NCI-H146 treated with DMSO at 0.1 percent for 48 hours (cell line): Measurements from ENCODE around the gene SRGAP2.
"Not testable (repeated sequence)": the region's sequence is repeated elsewhere in the genome, so short reads cannot be mapped to it uniquely, and the experiment has no call there.

Experiments used
- DNase-seq: peaks from one replicate; lab custom pipeline; 2025; ENCODE audit not compliant: unreplicated experiment; lab: John Stamatoyannopoulos, UW

The SRGAP2 gene

DNA sequence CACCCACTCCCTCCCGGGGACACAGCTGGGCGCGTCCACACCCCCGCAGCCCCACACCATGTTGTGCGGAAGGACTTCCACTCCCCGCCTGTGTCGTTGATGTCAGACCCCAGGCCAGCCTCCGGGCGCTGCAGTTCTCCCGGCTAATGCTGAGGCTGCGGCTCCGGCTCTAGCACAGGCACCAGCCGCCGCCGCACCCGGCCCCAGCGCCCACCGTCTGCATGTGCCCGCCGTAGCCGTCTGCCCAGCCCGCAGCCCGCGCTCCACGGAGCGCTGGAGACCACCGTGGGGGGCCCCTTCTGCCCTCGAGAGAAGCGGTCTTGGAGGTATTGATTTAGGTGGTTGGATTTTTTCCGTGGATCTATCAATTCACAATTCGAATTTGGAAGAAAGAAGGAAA, 2.2 kb downstream of the SRGAP2 start:
- not testable (repeated sequence) for DNase-seq

DNA sequence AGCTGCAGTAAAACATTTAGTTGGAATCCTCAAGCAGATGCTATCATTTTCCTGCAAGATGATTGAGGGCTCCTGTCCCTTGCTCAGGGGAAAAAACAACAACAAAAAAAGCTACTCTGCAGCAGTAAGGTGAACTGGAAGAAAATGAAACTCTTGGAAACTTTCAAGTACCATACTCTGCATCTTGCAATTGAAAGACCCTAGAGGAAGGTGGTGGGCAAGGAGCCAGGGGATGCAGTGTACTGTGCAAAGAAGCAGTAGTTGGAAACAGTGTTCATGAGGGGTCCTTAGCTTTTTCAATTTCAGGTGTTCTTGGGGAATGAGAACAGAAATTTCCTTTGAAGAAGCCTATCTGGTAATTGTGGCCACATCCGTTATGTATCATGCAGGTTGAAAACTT, 7.5 kb downstream of the SRGAP2 start:
- not testable (repeated sequence) for DNase-seq

DNA sequence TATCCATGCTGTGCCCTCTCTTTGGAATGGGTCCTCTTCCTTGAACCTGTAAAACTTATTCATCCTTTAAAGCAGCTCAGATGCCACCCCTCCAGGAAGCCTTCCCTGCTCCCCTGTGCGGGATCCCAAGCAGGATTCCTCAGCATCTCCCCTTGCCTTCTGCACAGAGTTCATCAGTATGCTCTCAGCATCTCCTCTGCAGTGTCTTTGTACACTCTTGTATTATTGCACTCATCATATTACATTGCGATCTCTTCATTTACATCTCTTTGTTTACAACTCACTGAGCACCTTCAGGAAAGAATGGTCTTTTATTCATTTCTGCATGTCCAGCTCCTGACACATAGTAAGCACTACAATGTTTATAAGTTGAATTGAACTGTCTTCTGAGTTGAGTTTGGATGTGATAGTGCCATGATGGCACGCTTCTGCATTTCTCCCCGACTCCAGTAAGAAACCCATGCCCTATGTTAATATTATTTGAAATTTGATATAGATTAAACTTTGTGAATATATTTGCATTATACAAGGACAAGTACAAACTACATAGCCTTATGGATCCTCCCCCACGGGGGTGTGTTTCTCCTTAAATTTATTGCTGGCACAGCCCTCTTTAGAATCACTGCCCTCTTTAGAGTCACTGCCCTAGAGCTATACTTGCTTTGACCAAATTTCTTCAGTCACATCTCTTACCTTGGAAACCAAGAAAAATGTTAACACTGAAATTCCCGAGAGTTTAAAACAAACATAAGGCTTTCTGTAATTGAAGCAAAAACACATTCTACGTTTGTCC, 12.5 kb downstream of the SRGAP2 start:
- DNase-seq, result not testable (repeated sequence)

DNA sequence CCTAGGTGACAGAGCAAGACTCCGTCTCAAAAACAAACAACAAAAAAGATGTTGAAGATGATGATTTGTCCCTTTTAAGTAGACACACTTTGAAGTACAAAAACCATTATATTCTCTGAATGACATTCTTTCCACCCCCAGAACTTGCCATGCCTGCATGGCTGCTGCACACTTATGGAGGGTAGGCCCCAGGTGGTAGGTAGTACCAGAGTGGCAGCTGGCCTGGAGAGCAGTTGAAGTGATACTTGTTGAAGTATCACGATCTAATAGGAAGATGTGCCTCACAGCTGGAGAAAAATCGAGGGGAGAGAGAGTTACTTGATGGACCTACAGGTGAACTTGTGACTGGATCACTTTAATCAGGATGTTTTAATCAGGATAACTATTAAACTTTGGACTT, 14.9 kb downstream of the SRGAP2 start:
- DNase-seq, result not testable (repeated sequence)

DNA sequence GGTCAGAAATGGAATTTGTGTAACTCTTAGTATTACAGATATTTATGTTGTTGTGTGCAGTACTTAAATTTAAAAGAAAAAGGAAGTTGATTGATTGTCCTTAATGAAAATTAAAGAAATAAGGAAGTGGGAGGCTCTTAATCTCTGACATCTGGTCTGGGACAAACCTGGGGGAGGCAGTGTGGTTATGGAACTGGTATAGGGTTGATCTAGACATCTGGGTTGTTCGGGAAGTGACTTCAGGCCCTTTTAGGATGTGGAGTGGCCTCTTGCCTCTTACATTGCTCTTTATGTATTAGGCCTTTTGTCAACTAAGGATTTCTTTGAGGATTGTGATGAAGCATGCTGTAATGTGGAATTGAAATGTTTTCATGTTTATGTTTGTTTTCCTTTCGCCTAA, 15.4 kb downstream of the SRGAP2 start:
- DNase-seq, result not testable (repeated sequence)

- DNase-seq, result not testable (repeated sequence)
These were observed 16.4 kb downstream of the SRGAP2 start for GRCh38 chr1:206219514-206220331.

- not testable (repeated sequence) for DNase-seq
These were observed 17.1 kb downstream of the SRGAP2 start for GRCh38 chr1:206220332-206221000.

DNA sequence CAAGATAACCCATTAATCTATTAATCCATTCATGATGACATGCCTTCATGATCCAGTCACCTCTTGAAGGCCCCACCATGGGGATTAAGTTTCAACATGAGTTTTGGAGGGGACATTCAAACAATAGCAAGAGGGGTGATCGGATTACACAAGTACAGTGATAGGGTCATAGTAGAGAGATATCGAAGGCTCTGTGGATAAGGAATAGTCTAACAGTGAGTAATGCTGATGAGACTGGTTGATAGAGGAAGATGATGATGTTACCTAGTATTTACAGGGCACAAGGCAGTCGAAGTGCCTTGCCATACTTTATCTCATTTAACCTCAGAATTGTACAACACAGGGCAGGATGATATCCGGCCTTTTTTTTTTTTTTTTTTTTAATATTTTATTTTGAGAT, 18.2 kb downstream of the SRGAP2 start:
- not testable (repeated sequence) for DNase-seq

DNA sequence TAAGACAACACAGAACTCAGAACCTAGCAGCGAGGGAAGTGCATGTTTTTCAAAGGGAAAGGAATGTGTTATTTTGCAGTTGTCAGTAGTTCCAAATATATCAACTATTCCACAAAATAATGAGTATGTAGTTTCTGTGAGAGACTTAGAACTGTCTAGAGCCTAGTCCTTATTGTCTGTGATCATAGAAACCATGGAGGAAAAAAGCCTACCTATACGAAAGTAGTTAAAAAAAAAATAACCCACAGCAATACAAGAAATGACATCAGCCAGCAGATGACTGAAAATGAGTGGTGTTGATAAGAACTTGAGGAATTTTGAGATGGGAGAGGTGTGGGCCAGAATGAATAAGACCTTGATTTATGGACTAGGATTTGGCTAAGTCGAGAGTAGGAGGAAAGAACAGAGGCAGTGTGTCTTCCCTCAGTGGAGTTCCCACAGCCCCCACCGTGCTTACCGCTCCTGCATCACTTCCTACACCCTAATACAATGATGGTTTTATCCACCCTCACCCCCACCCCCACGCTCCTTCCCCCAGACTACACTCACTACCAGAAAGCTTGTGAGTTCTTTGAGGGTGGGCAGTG, 20.9 kb downstream of the SRGAP2 start:
- not testable (repeated sequence) for DNase-seq

DNA sequence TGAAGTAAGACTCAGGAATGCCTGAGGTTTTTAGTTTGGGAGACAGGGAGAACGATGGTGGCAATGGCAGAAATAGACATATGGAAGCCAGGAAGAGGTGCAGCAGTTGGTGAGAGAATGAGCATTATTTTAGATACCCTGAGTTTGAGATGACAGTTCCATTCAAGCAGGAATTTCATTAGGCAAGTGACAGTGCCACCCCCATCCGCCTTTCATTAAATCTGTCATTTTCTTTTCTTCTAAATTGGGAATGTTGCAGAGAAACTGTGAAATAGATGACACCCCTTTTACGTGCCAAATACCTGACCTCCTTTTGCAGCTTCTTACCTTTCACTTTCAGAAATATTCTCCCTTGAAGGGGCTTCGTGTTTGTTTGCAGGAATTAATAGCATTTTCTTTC, 22.0 kb downstream of the SRGAP2 start:
- not testable (repeated sequence) for DNase-seq

DNA sequence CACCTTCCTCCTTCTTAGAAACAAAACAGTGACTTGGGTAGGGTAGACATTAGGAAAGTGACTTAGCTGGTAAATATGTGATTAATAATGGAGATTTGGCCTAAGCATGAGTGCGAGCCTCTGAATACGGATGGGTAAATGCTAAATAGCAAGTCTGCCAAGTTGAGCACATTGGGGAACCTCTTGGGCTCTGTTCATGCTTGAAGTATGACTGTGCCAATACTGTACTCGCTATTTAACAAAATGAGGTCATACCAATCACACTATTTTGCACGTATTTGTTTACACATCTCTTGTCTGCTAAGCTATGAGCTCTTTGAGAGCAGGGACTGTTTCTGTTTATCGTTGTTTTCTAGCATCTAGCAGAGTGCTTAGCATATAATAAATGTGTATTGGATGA, 23.5 kb downstream of the SRGAP2 start:
- DNase-seq, result not testable (repeated sequence)

DNA sequence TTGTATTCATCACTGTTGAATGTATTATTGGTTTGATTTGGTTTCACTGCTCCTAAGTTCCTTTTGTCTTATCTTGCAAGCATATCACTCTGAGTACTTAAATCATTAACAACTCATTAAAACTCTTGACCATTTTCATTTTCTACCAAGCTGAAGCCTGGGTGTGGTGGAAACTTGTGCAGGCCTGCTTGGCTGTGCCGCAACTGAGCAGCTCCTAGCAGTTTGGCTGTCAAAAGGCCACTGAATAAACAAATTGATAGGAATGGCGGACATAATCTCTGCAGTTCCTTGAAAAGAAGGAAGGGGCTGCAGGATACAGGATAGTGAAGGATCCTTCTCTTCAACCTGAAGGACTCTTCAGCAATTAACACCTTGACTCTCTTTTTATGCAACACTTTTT, 25.9 kb downstream of the SRGAP2 start:
- not testable (repeated sequence) for DNase-seq

DNA sequence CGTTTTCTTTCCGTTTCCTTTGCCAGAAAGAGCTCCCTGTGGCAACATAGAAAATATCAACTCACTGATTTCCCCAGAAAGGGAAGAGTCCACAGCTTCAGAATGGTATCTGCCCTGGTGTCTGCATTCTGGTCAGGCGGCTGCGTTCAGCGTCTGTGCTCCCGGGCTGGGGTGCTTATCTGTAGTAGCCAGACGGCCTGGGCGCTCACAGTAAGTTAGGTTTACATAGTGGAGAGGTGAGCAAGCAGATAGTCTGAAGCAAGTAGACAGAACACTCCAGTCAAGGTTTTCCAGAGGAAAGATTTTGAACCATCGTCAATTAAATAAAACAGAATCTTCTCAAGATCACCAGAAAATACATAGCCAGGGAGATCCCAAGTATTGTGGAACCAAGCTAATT, 28.6 kb downstream of the SRGAP2 start:
- DNase-seq, result not testable (repeated sequence)

DNA sequence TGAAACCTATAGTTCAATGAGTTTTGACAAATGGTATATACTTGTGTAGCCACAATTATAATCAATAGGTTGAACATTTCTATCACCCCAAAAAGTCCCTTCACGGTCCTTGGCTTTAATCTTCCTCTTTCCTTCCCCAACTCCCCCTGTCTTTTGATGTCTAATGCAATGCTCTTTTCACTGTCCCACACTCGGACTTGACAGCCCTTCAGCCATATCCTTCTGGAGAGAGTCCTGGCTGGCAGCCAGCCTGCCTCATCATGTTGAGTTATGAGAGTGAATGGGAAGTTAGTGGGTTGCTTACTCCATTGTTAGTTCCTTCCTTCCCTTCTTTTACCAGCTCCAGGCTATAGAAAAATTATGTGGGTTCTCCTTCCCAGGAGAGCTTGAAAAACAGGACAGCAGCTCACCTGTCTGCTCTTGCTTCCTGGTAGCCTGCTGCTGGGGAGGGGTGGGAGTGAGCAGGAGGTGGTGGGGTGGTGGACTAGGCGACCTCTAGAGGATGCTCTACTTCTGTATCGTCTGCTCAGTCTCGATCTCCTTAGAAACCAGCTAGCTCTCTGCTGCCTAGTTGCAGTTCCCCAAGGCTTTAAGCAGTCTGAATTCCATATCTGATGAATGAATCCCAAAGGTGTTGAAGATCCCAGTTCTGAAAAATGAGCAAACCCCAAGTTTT, 29.8 kb downstream of the SRGAP2 start:
- DNase-seq, result not testable (repeated sequence)

GRCh38 chr1:206234189-206234916, 31.0 kb downstream of the SRGAP2 start:
- not testable (repeated sequence) for DNase-seq

- DNase-seq, result not testable (repeated sequence)
These were observed 31.8 kb downstream of the SRGAP2 start for GRCh38 chr1:206235190-206235589.

DNA sequence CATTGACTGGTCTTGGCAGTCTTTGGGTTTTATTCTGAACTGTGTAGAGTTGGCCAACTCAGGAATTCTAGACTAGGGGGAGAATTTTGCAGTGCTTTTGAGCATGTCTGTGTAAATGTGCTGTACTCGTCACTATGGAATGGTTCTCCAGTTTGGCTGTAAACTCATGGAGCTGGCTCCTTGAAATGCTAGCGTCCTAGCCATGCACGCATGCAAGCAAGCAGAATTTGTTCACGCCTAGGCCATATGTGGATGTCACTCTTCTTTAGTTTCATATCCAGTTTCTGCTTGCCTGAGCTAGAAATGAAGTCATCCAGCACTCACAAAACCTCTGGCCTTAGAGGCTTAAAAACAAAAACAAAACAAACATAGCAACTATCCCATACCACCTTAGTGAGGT, 36.9 kb downstream of the SRGAP2 start:
- DNase-seq, result not testable (repeated sequence)

DNA sequence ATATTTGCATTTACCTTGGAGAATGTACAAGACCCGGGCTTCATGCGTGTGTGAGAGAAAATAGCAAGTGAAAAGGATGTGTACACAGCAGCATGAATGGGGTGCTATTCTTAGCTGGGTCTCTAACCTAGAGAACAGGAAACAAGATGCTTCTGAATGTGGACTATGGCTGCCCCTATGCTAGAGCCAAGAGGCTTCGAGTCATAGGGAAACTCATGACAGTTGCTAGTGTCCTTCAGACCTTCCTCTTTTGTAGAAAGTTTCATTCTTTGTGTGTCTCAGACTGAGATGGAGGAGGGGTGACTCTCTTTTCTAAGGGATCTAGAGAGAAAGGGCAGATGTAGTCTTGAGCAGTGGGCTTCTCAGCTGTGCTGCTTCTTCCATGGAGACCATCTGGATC, 40.0 kb downstream of the SRGAP2 start:
- DNase-seq, result not testable (repeated sequence)

DNA sequence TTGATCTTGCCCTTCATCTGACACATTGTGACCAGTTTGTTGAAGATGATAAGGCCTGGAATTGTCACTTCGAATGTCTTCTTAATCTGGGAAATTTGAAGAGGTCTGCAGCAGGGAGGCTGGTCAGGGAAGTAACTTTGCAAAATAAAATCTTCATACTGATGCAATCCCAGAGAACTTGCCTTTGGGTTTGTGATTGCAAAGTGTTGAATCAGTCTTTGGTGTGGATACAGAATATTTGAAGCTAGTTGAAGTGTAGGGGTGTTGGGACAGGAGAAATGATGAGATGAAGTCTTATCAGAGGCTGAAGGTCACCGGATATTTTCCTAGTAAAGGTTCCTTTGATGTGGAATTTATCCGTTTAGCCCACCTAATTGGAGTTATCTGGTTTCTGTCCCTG, 42.1 kb downstream of the SRGAP2 start:
- DNase-seq, result not testable (repeated sequence)
